IMR-90 (cell line): ENCODE measurements around the gene TMEM221. TPM values are rescaled to one million over a fixed set of nuclear protein-coding genes. Genes with fewer than 3 reads are reported as not detected.

ENCODE experiments used
- ATAC-seq: fragments of 200-7000 bp; cut with Tn5 transposase; 2 replicates; pipeline ENCODE4 v1.9.1; 2020; ENCODE audit warnings: low read depth, mild to moderate bottlenecking, moderate library complexity
- BruUV-seq: library from RNA; stranded (reverse); fragments of 400-500 nt; replicated peaks from 2 replicates; lab custom pipeline; 2021; lab: Mats Ljungman, UMichigan
- CTCF ChIA-PET: fragments of 300-600 bp; formaldehyde crosslinking; extraction: SDS; loops from one replicate; lab custom pipeline; 2021; ENCODE audit warnings: antibody characterized with exemption; lab: Yijun Ruan, JAX
- POLR2A ChIA-PET: fragments of 300-600 bp; sonication (Branson Sonifier 250); formaldehyde crosslinking; loops from one replicate; lab custom pipeline; 2022; ENCODE audit warnings: antibody characterized with exemption; ENCODE audit not compliant: unreplicated experiment; lab: Charles Lee
- DNase-seq: peaks from one replicate; pipeline ENCODE4 v3.0.0; 2013
- H2AFZ ChIP-seq: replicated peaks from 2 replicates; pipeline ENCODE3; 2013; ENCODE audit warnings: low read length, mild to moderate bottlenecking; ENCODE audit not compliant: poor library complexity
- H2AK5ac ChIP-seq: 2 replicates; pipeline ENCODE4 v1.6.1; 2013; ENCODE audit warnings: low read depth, low read length, inconsistent platforms
- H2AK9ac ChIP-seq: replicated peaks from 2 replicates; pipeline ENCODE3; 2013; ENCODE audit warnings: mild to moderate bottlenecking, low read depth, low read length, moderate library complexity; ENCODE audit not compliant: poor library complexity
- H2BK120ac ChIP-seq: 2 replicates; pipeline ENCODE4 v1.6.1; 2013; ENCODE audit warnings: low read depth, low read length, inconsistent platforms
- H2BK15ac ChIP-seq: 3 replicates; pipeline ENCODE4 v1.6.1; 2013; ENCODE audit warnings: low read depth, low read length, inconsistent platforms
- H2BK20ac ChIP-seq: 2 replicates; pipeline ENCODE4 v1.6.1; 2013; ENCODE audit warnings: low read depth, mild to moderate bottlenecking, inconsistent platforms, low read length, moderate library complexity
- H2BK5ac ChIP-seq: 2 replicates; pipeline ENCODE4 v1.6.1; 2013; ENCODE audit warnings: mild to moderate bottlenecking, low read depth, low read length, inconsistent platforms; ENCODE audit not compliant: poor library complexity, severe bottlenecking
- H3K14ac ChIP-seq: replicated peaks from 2 replicates; pipeline ENCODE4 v1.6.1; 2013; ENCODE audit warnings: low read depth, low read length, inconsistent platforms
- H3K18ac ChIP-seq: 2 replicates; pipeline ENCODE4 v1.6.1; 2013; ENCODE audit warnings: low read depth, low read length, control low read depth
- H3K23ac ChIP-seq: 2 replicates; pipeline ENCODE4 v1.6.1; 2013; ENCODE audit warnings: low read depth, low read length, inconsistent platforms
- H3K27ac ChIP-seq: 2 replicates; pipeline ENCODE4 v1.5.1; 2013; ENCODE audit warnings: mild to moderate bottlenecking, control low read depth, low read length; ENCODE audit not compliant: insufficient read depth
- H3K27me3 ChIP-seq: 2 replicates; pipeline ENCODE4 v1.6.1; 2013; ENCODE audit warnings: low read length; ENCODE audit not compliant: control insufficient read depth, insufficient read depth
- H3K36me3 ChIP-seq: 2 replicates; pipeline ENCODE4 v1.6.1; 2013; ENCODE audit warnings: low read length, mixed read lengths; ENCODE audit not compliant: control insufficient read depth, insufficient read depth
- H3K4ac ChIP-seq: 2 replicates; pipeline ENCODE4 v1.6.1; 2013; ENCODE audit warnings: low read depth, low read length, inconsistent platforms
- H3K4me1 ChIP-seq: 2 replicates; pipeline ENCODE4 v1.6.1; 2013; ENCODE audit warnings: low read length, mixed read lengths; ENCODE audit not compliant: control insufficient read depth, insufficient read depth
- H3K4me2 ChIP-seq: 2 replicates; pipeline ENCODE4 v1.6.1; 2013; ENCODE audit warnings: low read depth, mild to moderate bottlenecking, control low read depth, low read length, moderate library complexity
- H3K4me3 ChIP-seq: 2 replicates; pipeline ENCODE4 v1.5.1; 2013; ENCODE audit warnings: low read depth, mild to moderate bottlenecking, control low read depth, low read length, moderate library complexity; ENCODE audit not compliant: insufficient read depth
- H3K56ac ChIP-seq: 2 replicates; pipeline ENCODE4 v1.6.1; 2013; ENCODE audit warnings: low read length, inconsistent platforms; ENCODE audit not compliant: insufficient read depth; ENCODE audit errors: extremely low read depth
- H3K79me1 ChIP-seq, 2 experiments: 2 replicates each; pipeline ENCODE4 v1.6.1; 2013; ENCODE audit warnings: low read length in 2 of 2, inconsistent platforms in 1 of 2, low read depth in 1 of 2
- H3K9ac ChIP-seq: 2 replicates; pipeline ENCODE4 v1.6.1; 2013; ENCODE audit warnings: low read depth, low read length, control low read depth
- H3K9me1 ChIP-seq: 2 replicates; pipeline ENCODE4 v1.6.1; 2013; ENCODE audit warnings: low read length, inconsistent platforms; ENCODE audit not compliant: insufficient read depth
- H3K9me3 ChIP-seq: 2 replicates; pipeline ENCODE4 v1.6.1; 2013; ENCODE audit warnings: low read length; ENCODE audit not compliant: control insufficient read depth, insufficient read depth
- H4K20me1 ChIP-seq: 2 replicates; pipeline ENCODE4 v1.6.1; 2013; ENCODE audit warnings: low read length, inconsistent platforms; ENCODE audit not compliant: insufficient read depth
- H4K5ac ChIP-seq: 2 replicates; pipeline ENCODE4 v1.6.1; 2013; ENCODE audit warnings: mild to moderate bottlenecking, low read depth, low read length, control low read depth
- H4K8ac ChIP-seq, 2 experiments: 2 replicates each; pipeline ENCODE4 v1.6.1; 2013; ENCODE audit warnings: low read depth in 2 of 2, low read length in 2 of 2, control low read depth in 1 of 2, inconsistent platforms in 1 of 2
- H4K91ac ChIP-seq: 2 replicates; pipeline ENCODE4 v1.6.1; 2013; ENCODE audit warnings: low read depth, low read length, inconsistent platforms; ENCODE audit not compliant: insufficient read depth
- BHLHE40 ChIP-seq: fragments of 150-350 bp; IDR thresholded peaks from 2 replicates; pipeline ENCODE4 v1.6.1; 2016; ENCODE audit warnings: mild to moderate bottlenecking, low read depth, low read length
- CEBPB ChIP-seq: IDR thresholded peaks from 2 replicates; pipeline ENCODE4 v1.6.1; 2012; ENCODE audit warnings: low read depth, low read length, improper control_type of control experiment
- FOS ChIP-seq: fragments of 150-350 bp; IDR thresholded peaks from 2 replicates; pipeline ENCODE4 v1.6.1; 2016; ENCODE audit warnings: low read depth, low read length
- MAZ ChIP-seq: IDR thresholded peaks from 2 replicates; pipeline ENCODE4 v1.6.1; 2012; ENCODE audit warnings: low read depth, mild to moderate bottlenecking, low read length, improper control_type of control experiment, moderate library complexity, borderline replicate concordance
- MXI1 ChIP-seq: IDR thresholded peaks from 2 replicates; pipeline ENCODE4 v1.6.1; 2012; ENCODE audit warnings: low read depth, mild to moderate bottlenecking, low read length, moderate library complexity, borderline replicate concordance
- NFE2L2 ChIP-seq: fragments of 150-350 bp; IDR thresholded peaks from 2 replicates; pipeline ENCODE4 v1.6.1; 2016; ENCODE audit warnings: low read depth, mild to moderate bottlenecking, low read length
- RAD21 ChIP-seq: IDR thresholded peaks from 2 replicates; pipeline ENCODE4 v1.6.1; 2012; ENCODE audit warnings: low read length, improper control_type of control experiment
- RFX5 ChIP-seq: IDR thresholded peaks from 2 replicates; pipeline ENCODE4 v1.8.0; 2012; ENCODE audit warnings: low read depth, mild to moderate bottlenecking, low read length, moderate library complexity
- SMC3 ChIP-seq: fragments of 150-350 bp; IDR thresholded peaks from 2 replicates; pipeline ENCODE4 v1.6.1; 2016; ENCODE audit warnings: low read depth, mild to moderate bottlenecking, antibody characterized with exemption, low read length, moderate library complexity
- WGBS, 2 experiments: methylation state at CpG; one replicate each; pipeline versions ENCODE4 v1.1.5 to v1.1.7; 2013; ENCODE audit warnings: missing lambda C conversion rate in 2 of 2; ENCODE audit not compliant: insufficient read length in 1 of 2; ENCODE audit errors: extremely low coverage in 2 of 2; 5-methylcytosine and 5-hydroxymethylcytosine counted together
- dilution Hi-C: fragments of 300-500 bp; cut with HindIII; formaldehyde crosslinking; loops from one replicate; pipeline ENCODE4 v1.14.3; 2018; ENCODE audit warnings: low sequenced_read_pairs; ENCODE audit not compliant: unreplicated experiment
- in situ Hi-C: fragments of 300-500 bp; cut with MboI; formaldehyde crosslinking; loops from 3 replicates; pipeline ENCODE4 v1.14.3; 2019; ENCODE audit warnings: low sequenced_read_pairs, inconsistent platforms, mixed read lengths
- intact Hi-C: fragments of 100-400 bp; cut with micrococcal nuclease; formaldehyde crosslinking; loops from 2 replicates; pipeline ENCODE4 v1.10.0; 2022
- polyA plus RNA-seq, 3 experiments: library from polyadenylated mRNA; depleted of rRNA; stranded (reverse); fragments of >200 nt; gene quantifications; 2 replicates each; pipeline ENCODE4 v1.2.3, GENCODE V29; 2012; ENCODE audit warnings: low replicate concordance in 1 of 3
- total RNA-seq: library from RNA; depleted of rRNA; stranded (reverse); fragments of >200 nt; gene quantifications from 2 replicates; pipeline ENCODE4 v1.2.3, GENCODE V29; 2012
- TF ChIP-seq, protein P1 (sequence below): fragments of 150-350 bp; IDR thresholded peaks from 2 replicates; pipeline ENCODE4 v1.6.1; 2016; ENCODE audit warnings: low read depth, mild to moderate bottlenecking, low read length, moderate library complexity, borderline replicate concordance

The TMEM221 gene
- total and polyA plus RNA-seq, 2 of the 4 experiments (the other 2 are of a cell fraction), result 0.12 TPM; not detected in 1

DNA sequence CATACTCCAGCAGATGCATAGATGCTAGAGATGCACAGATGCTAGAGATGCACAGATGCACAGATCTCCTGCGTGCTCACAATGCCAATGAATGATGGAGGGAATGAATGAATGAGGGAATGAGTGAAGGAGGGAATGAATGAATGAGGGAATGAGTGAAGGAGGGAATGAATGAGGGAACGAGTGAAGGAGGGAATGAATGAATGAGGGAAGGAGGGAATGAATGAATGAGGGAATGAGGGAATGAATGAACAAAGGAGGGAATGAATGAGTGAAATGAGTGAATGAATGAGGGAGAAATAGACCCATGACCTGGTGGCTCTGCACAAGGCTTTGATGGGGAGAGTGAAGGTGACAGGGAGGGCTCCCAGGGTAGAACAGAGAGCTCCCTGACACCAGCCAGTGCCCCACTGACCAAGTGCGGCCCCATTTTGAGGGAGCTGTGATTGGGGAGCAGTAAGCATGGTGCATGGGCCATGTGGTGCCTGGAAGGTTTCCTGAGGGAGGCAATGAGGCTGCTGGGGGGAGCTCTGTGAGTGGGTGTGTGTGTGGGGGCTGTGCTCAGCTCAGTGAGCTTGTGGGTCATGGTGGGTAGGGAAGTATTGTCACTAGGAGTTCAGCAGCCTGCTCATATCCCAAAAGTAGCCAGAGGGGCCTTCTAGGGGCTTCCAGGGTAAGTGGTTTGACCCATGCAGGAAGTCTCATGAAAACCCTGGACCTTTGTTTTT, 34.6 kb upstream of the TMEM221 start:
- ATAC-seq (no peak), DNase-seq (no peak)
- Histone ChIP-seq H3K4me1 (peaks cover 4% of the 10 kb centered on the region), H3K23ac (no peak overlapping the region), H2AFZ (no peak overlapping the region), H2AK5ac (no peak overlapping the region), H3K27ac (no peak overlapping the region), H3K14ac (no peak overlapping the region), H3K79me1 (peaks cover 21 to 42% of the 10 kb centered on the region in 2 experiments), H3K9ac (no peak overlapping the region), H2BK20ac (no peak overlapping the region), H2AK9ac (peak overlapping the region; percentile 61), H3K9me1 (peaks cover 7% of the 10 kb centered on the region; the same call in 1 of the 2 replicates), H4K20me1 (peaks cover 28% of the 10 kb centered on the region), H2BK120ac (no peak overlapping the region), H2BK5ac (no peak overlapping the region), H3K27me3 (no peaks in the 10 kb centered on the region), H3K4ac (no peak overlapping the region), H3K36me3 (peaks cover 6% of the 10 kb centered on the region), H3K4me3 (no peak overlapping the region), H3K9me3 (no peaks in the 10 kb centered on the region), H3K18ac (no peak overlapping the region), H3K4me2 (no peak overlapping the region), H2BK15ac (no peak overlapping the region), H4K91ac (no peak overlapping the region), H3K56ac (no peak overlapping the region), H4K8ac (no peak overlapping the region), H4K5ac (no peak overlapping the region)
- intact Hi-C loops, result no loop called here
- no TSS peak for BruUV-seq
- in situ Hi-C loops, result no loop called here
- TF ChIP-seq FOS (no peak), CEBPB (no peak), NFE2L2 (no peak), MAZ (no peak), RAD21 (no peak), RFX5 (no peak), MXI1 (no peak), SMC3 (no peak), BHLHE40 (no peak)
- TF ChIP-seq, protein P1, sequence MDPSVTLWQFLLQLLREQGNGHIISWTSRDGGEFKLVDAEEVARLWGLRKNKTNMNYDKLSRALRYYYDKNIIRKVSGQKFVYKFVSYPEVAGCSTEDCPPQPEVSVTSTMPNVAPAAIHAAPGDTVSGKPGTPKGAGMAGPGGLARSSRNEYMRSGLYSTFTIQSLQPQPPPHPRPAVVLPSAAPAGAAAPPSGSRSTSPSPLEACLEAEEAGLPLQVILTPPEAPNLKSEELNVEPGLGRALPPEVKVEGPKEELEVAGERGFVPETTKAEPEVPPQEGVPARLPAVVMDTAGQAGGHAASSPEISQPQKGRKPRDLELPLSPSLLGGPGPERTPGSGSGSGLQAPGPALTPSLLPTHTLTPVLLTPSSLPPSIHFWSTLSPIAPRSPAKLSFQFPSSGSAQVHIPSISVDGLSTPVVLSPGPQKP, result no peak
- dilution Hi-C loops, result no loop called here
- POLR2A ChIA-PET, result no interaction called here
- 75 to 100% methylated on average over 1 to 2 of the region's 3 CpGs for WGBS, 2 experiments
- CTCF ChIA-PET, result interaction anchor here (0.9 kb wide), 1 partner anchor 13 kb away, joined by 3 read pairs; no protein-coding TSS in a partner anchor
